HepG2 (cell line): Measurements from ENCODE around the gene LRSAM1. TPM values are rescaled to one million over a fixed set of nuclear protein-coding genes. Genes with fewer than 3 reads are reported as not detected.
A peak's percentile ranks its signal among the peaks of the same experiment; 100 is the strongest.

Experiments
- ATF7-NPFF ChIP-seq: sonication (generic); formaldehyde crosslinking; IDR thresholded peaks from 2 replicates; pipeline ENCODE4 v1.8.1; 2023; ENCODE audit warnings: mild to moderate bottlenecking, low read depth, missing genetic modification reagents, moderate library complexity
- FOXP1 ChIP-seq, 2 experiments: fragments of 450-650 bp in 1 of 2; IDR thresholded peaks; 2 replicates each; pipeline ENCODE4 v1.6.1; 2017 to 2018; ENCODE audit warnings: antibody characterized with exemption in 1 of 2
- HDAC2 ChIP-seq: sonication (generic); formaldehyde crosslinking; IDR thresholded peaks from 2 replicates; pipeline ENCODE4 v1.4.0; 2020; ENCODE audit warnings: missing genetic modification reagents
- HNRNPL ChIP-seq: fragments of 200-400 bp; formaldehyde crosslinking; IDR thresholded peaks from 2 replicates; pipeline ENCODE4 v1.6.1; 2017; ENCODE audit warnings: mild to moderate bottlenecking, low read depth, low read length
- IKZF5 ChIP-seq: IDR thresholded peaks from 2 replicates; pipeline ENCODE4 v1.6.1; 2018; ENCODE audit warnings: missing genetic modification reagents, mild to moderate bottlenecking, missing compliant biosample characterization
- KDM4B ChIP-seq: sonication (generic); formaldehyde crosslinking; IDR thresholded peaks from 2 replicates; pipeline ENCODE4 v1.4.0; 2020; ENCODE audit warnings: missing genetic modification reagents
- NBN ChIP-seq: fragments of 450-650 bp; conservative IDR thresholded peaks from 2 replicates; pipeline ENCODE4 v1.6.1; 2017
- PITX1 ChIP-seq: sonication (generic); formaldehyde crosslinking; IDR thresholded peaks from 2 replicates; pipeline ENCODE4 v1.5.1; 2020; ENCODE audit warnings: mild to moderate bottlenecking, missing genetic modification reagents
- RFX3 ChIP-seq: IDR thresholded peaks from 2 replicates; pipeline ENCODE4 v1.6.1; 2016; ENCODE audit warnings: missing biosample characterization, missing genetic modification reagents
- SAP130 ChIP-seq: IDR thresholded peaks from 2 replicates; pipeline ENCODE4 v1.6.1; 2016; ENCODE audit warnings: low read depth
- SRSF1 ChIP-seq: fragments of 200-400 bp; formaldehyde crosslinking; optimal IDR thresholded peaks from 2 replicates; pipeline ENCODE3; 2017; ENCODE audit warnings: mild to moderate bottlenecking, low read depth, low read length, moderate library complexity
- SRSF4 ChIP-seq: fragments of 200-400 bp; formaldehyde crosslinking; IDR thresholded peaks from one replicate; pipeline ENCODE4 v1.6.1; 2018; ENCODE audit warnings: mild to moderate bottlenecking, low read depth, low read length, moderate library complexity; ENCODE audit not compliant: poor library complexity, severe bottlenecking
- TRIM22 ChIP-seq: fragments of 450-650 bp; IDR thresholded peaks from 2 replicates; pipeline ENCODE4 v1.6.1; 2017
- ZBTB42 ChIP-seq: sonication (generic); formaldehyde crosslinking; IDR thresholded peaks from 2 replicates; pipeline ENCODE4 v1.5.0; 2020; ENCODE audit warnings: mild to moderate bottlenecking, missing genetic modification reagents
- ZKSCAN8 ChIP-seq: IDR thresholded peaks from 2 replicates; pipeline ENCODE4 v1.6.1; 2016; ENCODE audit warnings: borderline replicate concordance, missing genetic modification reagents, missing compliant biosample characterization
- ZNF253 ChIP-seq: sonication (generic); formaldehyde crosslinking; IDR thresholded peaks from 2 replicates; pipeline ENCODE4 v1.8.0; 2022; ENCODE audit warnings: mild to moderate bottlenecking, missing genetic modification reagents, borderline replicate concordance
- ZNF3 ChIP-seq: IDR thresholded peaks from 2 replicates; pipeline ENCODE4 v1.7.0; 2017; ENCODE audit warnings: inconsistent platforms
- ZNF430 ChIP-seq: sonication (generic); formaldehyde crosslinking; IDR thresholded peaks from 2 replicates; pipeline ENCODE4 v1.9.0; 2021; ENCODE audit warnings: mild to moderate bottlenecking, missing genetic modification reagents
- ZNF605 ChIP-seq: sonication (generic); formaldehyde crosslinking; IDR thresholded peaks from 2 replicates; pipeline ENCODE4 v1.8.0; 2022; ENCODE audit warnings: mild to moderate bottlenecking, missing genetic modification reagents
- ZNF761 ChIP-seq: sonication (generic); formaldehyde crosslinking; conservative IDR thresholded peaks from 2 replicates; pipeline ENCODE4 v1.4.0; 2020; ENCODE audit warnings: mild to moderate bottlenecking, missing genetic modification reagents
- ZNF83 ChIP-seq: sonication (generic); formaldehyde crosslinking; IDR thresholded peaks from 2 replicates; pipeline ENCODE4 v1.4.0; 2020; ENCODE audit warnings: missing genetic modification reagents, mild to moderate bottlenecking, borderline replicate concordance
- polyA plus RNA-seq, 8 experiments: library from polyadenylated mRNA; depleted of rRNA in 3 of 8; stranded (reverse) in 7 of 8; unstranded in 1 of 8; fragments of >200 nt; fragmentation: Illumina TruSeq in 4 of 8; extraction: Trizol in 4 of 8; gene quantifications; 2 replicates each; pipeline versions ENCODE4 v1.2.1 to v1.2.3, GENCODE V29; 2011 to 2016; ENCODE audit warnings: low read depth in 4 of 8, missing spikeins in 1 of 8, mixed read lengths in 1 of 8; ENCODE audit not compliant: insufficient read depth in 1 of 8
- total RNA-seq, 5 experiments: library from RNA; depleted of rRNA; stranded (reverse); fragments of >200 nt; fragmentation: Illumina TruSeq; extraction: Trizol; gene quantifications; 2 replicates each; pipeline ENCODE4 v1.2.3, GENCODE V29; 2016; ENCODE audit warnings: low read depth in 1 of 5
- TF ChIP-seq, protein P1 (sequence below): sonication (generic); formaldehyde crosslinking; conservative IDR thresholded peaks from 2 replicates; pipeline ENCODE4 v1.8.0; 2022; ENCODE audit warnings: mild to moderate bottlenecking, moderate library complexity, missing genetic modification reagents
- TF ChIP-seq, protein P2 (sequence below): sonication (generic); formaldehyde crosslinking; IDR thresholded peaks from 2 replicates; pipeline ENCODE4 v1.4.0; 2020; ENCODE audit warnings: missing genetic modification reagents

Gene LRSAM1
- total and polyA plus RNA-seq, 2 of the 13 experiments (the other 11 are each of a cell fraction or from before 2014, with no cell fraction given): 8.7 to 10.2 TPM

DNA sequence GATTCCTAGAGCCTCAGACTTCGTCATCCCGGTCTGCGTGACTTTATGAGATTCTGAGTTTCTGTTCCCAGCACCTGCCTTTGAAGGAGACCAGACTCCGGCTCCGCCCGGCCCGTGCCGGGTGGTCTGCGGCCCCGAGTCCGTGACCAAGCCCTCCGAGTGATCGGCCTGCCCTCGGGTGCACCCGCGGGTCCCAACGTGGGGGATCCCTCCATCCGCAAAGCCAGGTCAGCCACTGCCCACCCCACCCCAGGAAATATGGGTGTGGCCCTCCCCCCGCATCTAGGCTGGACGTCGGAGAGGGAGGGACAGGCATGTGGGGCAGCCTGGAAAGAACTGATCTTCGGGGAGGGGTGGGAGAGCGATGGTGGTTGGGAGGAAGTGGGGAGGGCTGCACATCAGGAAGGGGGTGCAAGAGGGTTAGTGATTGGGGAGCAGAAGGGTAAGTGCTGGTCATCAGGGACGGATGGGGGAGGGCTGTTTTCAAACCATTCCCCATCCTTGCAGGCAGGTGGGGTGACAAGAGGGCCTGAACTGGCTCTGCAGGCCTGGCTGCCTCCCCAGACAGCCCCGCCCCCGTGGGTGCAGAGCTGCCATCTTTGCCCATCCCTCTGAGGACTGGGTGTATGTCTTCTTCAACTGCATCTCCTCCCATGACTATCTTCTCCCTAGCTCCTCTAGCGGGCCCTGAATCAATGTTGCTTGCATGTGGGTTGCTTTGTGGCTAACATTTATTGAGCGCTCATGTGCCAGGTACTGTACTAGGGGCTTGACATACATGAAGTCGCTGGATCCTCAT is 747 bp downstream of the LRSAM1 start (continued):
- no peak for TF ChIP-seq PITX1 (CRISPR knock-in tag)
- TF ChIP-seq KDM4B: no peak
- TF ChIP-seq ZNF83 (CRISPR knock-in tag): no peak; the same call in 1 of the 2 replicates
- TF ChIP-seq FOXP1 (IDR thresholded peaks at IDR 0.05): no peak
- no peak for TF ChIP-seq FOXP1 (CRISPR knock-in tag; IDR thresholded peaks at IDR 0.05)
- peak; percentile 31 for TF ChIP-seq SAP130 (CRISPR knock-in tag)
- TF ChIP-seq ZNF3 (CRISPR knock-in tag): peak; percentile 96
- TF ChIP-seq ZNF430 (CRISPR knock-in tag): 0 out of 2 replicates have a peak, but pooled peaks have one; percentile 14
- TF ChIP-seq NBN: no peak
- TF ChIP-seq HNRNPL: 0 out of 2 replicates have a peak, but pooled peaks have one; percentile 20
- no peak for TF ChIP-seq TRIM22
- TF ChIP-seq, protein P1, sequence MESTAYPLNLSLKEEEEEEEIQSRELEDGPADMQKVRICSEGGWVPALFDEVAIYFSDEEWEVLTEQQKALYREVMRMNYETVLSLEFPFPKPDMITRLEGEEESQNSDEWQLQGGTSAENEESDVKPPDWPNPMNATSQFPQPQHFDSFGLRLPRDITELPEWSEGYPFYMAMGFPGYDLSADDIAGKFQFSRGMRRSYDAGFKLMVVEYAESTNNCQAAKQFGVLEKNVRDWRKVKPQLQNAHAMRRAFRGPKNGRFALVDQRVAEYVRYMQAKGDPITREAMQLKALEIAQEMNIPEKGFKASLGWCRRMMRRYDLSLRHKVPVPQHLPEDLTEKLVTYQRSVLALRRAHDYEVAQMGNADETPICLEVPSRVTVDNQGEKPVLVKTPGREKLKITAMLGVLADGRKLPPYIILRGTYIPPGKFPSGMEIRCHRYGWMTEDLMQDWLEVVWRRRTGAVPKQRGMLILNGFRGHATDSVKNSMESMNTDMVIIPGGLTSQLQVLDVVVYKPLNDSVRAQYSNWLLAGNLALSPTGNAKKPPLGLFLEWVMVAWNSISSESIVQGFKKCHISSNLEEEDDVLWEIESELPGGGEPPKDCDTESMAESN: no peak
- TF ChIP-seq ZBTB42 (CRISPR knock-in tag): no peak
- TF ChIP-seq ZKSCAN8 (CRISPR knock-in tag): no peak
- TF ChIP-seq, protein P2, sequence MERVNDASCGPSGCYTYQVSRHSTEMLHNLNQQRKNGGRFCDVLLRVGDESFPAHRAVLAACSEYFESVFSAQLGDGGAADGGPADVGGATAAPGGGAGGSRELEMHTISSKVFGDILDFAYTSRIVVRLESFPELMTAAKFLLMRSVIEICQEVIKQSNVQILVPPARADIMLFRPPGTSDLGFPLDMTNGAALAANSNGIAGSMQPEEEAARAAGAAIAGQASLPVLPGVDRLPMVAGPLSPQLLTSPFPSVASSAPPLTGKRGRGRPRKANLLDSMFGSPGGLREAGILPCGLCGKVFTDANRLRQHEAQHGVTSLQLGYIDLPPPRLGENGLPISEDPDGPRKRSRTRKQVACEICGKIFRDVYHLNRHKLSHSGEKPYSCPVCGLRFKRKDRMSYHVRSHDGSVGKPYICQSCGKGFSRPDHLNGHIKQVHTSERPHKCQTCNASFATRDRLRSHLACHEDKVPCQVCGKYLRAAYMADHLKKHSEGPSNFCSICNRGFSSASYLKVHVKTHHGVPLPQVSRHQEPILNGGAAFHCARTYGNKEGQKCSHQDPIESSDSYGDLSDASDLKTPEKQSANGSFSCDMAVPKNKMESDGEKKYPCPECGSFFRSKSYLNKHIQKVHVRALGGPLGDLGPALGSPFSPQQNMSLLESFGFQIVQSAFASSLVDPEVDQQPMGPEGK: peak; percentile 91
- no peak for TF ChIP-seq RFX3 (CRISPR knock-in tag)
- TF ChIP-seq HDAC2: peak; percentile 5; the same call in 1 of the 2 replicates
- TF ChIP-seq ZNF605 (CRISPR knock-in tag): no peak
- TF ChIP-seq ZNF761 (CRISPR knock-in tag): 0 out of 2 replicates have a peak, but pooled peaks have one; percentile 10
- TF ChIP-seq SRSF1: peak; percentile 9
- TF ChIP-seq ATF7-NPFF (CRISPR knock-in tag): no peak
- peak; percentile 50; the same call in 1 of the 2 replicates for TF ChIP-seq ZNF253 (CRISPR knock-in tag)
- TF ChIP-seq IKZF5 (CRISPR knock-in tag): no peak
- TF ChIP-seq SRSF4: no peak
